Neural cell (in vitro differentiated cells): ENCODE data around the gene MED14. TPM values are rescaled to one million over a fixed set of nuclear protein-coding genes. Genes with fewer than 3 reads are reported as not detected.

Experiments
- H2AFZ ChIP-seq: fragments of 200-600, 300-800 bp; sonication (generic), shearing (Covaris generic); 2 replicates; pipeline ENCODE4 v1.6.0; 2014; ENCODE audit warnings: low read depth, mild to moderate bottlenecking, antibody characterized with exemption, low read length, moderate library complexity
- H3F3A ChIP-seq: fragments of 200-600 bp; shearing (Covaris generic); 2 replicates; pipeline ENCODE4 v1.6.1; 2016; ENCODE audit warnings: mild to moderate bottlenecking, moderate library complexity, mixed read lengths, antibody characterized with exemption, low read length; ENCODE audit not compliant: insufficient read depth, poor library complexity, severe bottlenecking
- H3K27ac ChIP-seq: fragments of 200-600, 300-800 bp; sonication (generic), shearing (Covaris generic); 2 replicates; pipeline ENCODE4 v1.5.1; 2014; ENCODE audit warnings: mild to moderate bottlenecking, low read length, moderate library complexity
- H3K27me3 ChIP-seq: fragments of 300-800, 200-600 bp; sonication (generic), shearing (Covaris generic); 2 replicates; pipeline ENCODE4 v1.6.0; 2014; ENCODE audit warnings: mild to moderate bottlenecking, low read depth, low read length, moderate library complexity; ENCODE audit not compliant: insufficient read depth
- H3K36me3 ChIP-seq: fragments of 300-800, 200-600 bp; sonication (generic), shearing (Covaris generic); 2 replicates; pipeline ENCODE4 v1.5.1; 2014; ENCODE audit warnings: mild to moderate bottlenecking, antibody characterized with exemption, low read length, moderate library complexity; ENCODE audit not compliant: insufficient read depth
- H3K4me2 ChIP-seq: fragments of 300-800, 200-600 bp; sonication (generic), shearing (Covaris generic); 2 replicates; pipeline ENCODE4 v1.6.0; 2014; ENCODE audit warnings: mild to moderate bottlenecking, low read length
- H3K4me3 ChIP-seq: fragments of 300-800, 200-600 bp; sonication (generic), shearing (Covaris generic); 2 replicates; pipeline ENCODE4 v1.5.1; 2014; ENCODE audit warnings: mild to moderate bottlenecking, low read length, moderate library complexity
- H3K79me2 ChIP-seq: fragments of 200-600 bp; shearing (Covaris generic); replicated peaks from 2 replicates; pipeline ENCODE4 v1.6.0; 2014; ENCODE audit warnings: mild to moderate bottlenecking, low read length, moderate library complexity; ENCODE audit not compliant: insufficient read depth
- H3K9ac ChIP-seq: fragments of 300-800, 200-600 bp; sonication (generic), shearing (Covaris generic); 2 replicates; pipeline ENCODE4 v1.6.1; 2016; ENCODE audit warnings: mild to moderate bottlenecking, low read length, mixed read lengths
- H3K9me2 ChIP-seq: fragments of 200-600 bp; shearing (Covaris generic); 2 replicates; pipeline ENCODE4 v1.6.1; 2016; ENCODE audit warnings: mild to moderate bottlenecking, low read length, mixed read lengths; ENCODE audit not compliant: insufficient read depth
- H3K9me3 ChIP-seq: fragments of 200-600, 300-800 bp; sonication (generic), shearing (Covaris generic); 2 replicates; pipeline ENCODE4 v1.6.1; 2016; ENCODE audit warnings: mild to moderate bottlenecking, mixed run types, low read length, moderate library complexity, mixed read lengths
- H4K20me1 ChIP-seq: fragments of 200-600 bp; shearing (Covaris generic); 2 replicates; pipeline ENCODE4 v1.6.1; 2016; ENCODE audit warnings: mild to moderate bottlenecking, mixed run types; ENCODE audit not compliant: insufficient read depth
- CTCF ChIP-seq: fragments of 450-650 bp; IDR thresholded peaks from 2 replicates; pipeline ENCODE4 v1.5.1; 2014; ENCODE audit warnings: antibody characterized with exemption, mild to moderate bottlenecking, moderate library complexity; ENCODE audit not compliant: poor library complexity, severe bottlenecking
- EP300 ChIP-seq: fragments of 450-650 bp; conservative IDR thresholded peaks from 2 replicates; pipeline ENCODE4 v1.6.1; 2014; ENCODE audit warnings: antibody characterized with exemption, mild to moderate bottlenecking, moderate library complexity; ENCODE audit not compliant: poor library complexity, severe bottlenecking
- EZH2 ChIP-seq: fragments of 200-600, 300-800 bp; shearing (Covaris generic), sonication (generic); IDR thresholded peaks from 2 replicates; pipeline ENCODE4 v1.6.1; 2014; ENCODE audit warnings: antibody characterized with exemption, low read length, borderline replicate concordance, mild to moderate bottlenecking; ENCODE audit not compliant: insufficient read depth, poor library complexity, severe bottlenecking
- MXI1 ChIP-seq: fragments of 450-650 bp; conservative IDR thresholded peaks from 2 replicates; pipeline ENCODE4 v1.6.1; 2014; ENCODE audit warnings: antibody characterized with exemption, mild to moderate bottlenecking; ENCODE audit not compliant: poor library complexity, severe bottlenecking
- POLR2AphosphoS5 ChIP-seq: IDR thresholded peaks from 2 replicates; pipeline ENCODE4 v1.6.1; 2012
- RAD21 ChIP-seq: fragments of 450-650 bp; conservative IDR thresholded peaks from 2 replicates; pipeline ENCODE4 v1.6.1; 2014; ENCODE audit warnings: antibody characterized with exemption, mild to moderate bottlenecking, moderate library complexity
- REST ChIP-seq: IDR thresholded peaks from 2 replicates; pipeline ENCODE4 v1.6.1; 2012; ENCODE audit warnings: borderline replicate concordance
- SMC3 ChIP-seq: fragments of 450-650 bp; conservative IDR thresholded peaks from 2 replicates; pipeline ENCODE4 v1.6.1; 2014; ENCODE audit warnings: antibody characterized with exemption, mild to moderate bottlenecking, moderate library complexity; ENCODE audit not compliant: poor library complexity
- TAF1 ChIP-seq: IDR thresholded peaks from 2 replicates; pipeline ENCODE4 v1.6.1; 2012; ENCODE audit warnings: low read depth
- polyA plus RNA-seq: library from polyadenylated mRNA; depleted of rRNA; stranded (reverse); fragments of >200 nt; gene quantifications from 2 replicates; pipeline ENCODE4 v1.2.3, GENCODE V29; 2014

Gene MED14
- polyA plus RNA-seq, 1 donor from 2014 or later, result 22.4 TPM

DNA sequence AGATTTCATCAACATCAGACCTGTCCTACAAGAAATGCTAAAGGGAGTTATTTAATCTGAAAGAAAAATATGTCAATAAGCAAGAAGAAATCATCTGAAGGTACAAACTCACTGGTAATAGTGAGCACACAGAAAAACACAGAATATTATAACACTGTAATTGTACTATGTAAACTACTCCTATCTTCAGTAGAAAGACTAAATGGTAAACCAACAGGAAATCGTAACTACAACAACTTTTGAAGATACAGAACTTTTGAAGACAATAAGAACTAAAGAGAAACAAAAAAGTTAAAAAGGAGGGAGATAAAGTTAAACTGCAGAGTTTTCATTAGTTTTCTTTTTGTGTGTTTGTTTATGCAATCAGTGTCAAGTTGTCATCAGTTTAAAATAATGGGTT is 12.4 kb downstream of the MED14 start:
- Histone ChIP-seq H3K79me2 (peaks cover 3% of the 10 kb centered on the region), H3K4me2 (no peak overlapping the region), H4K20me1 (no peaks in the 10 kb centered on the region), H3F3A (no peaks in the 10 kb centered on the region), H3K27me3 (no peaks in the 10 kb centered on the region), H3K36me3 (no peaks in the 10 kb centered on the region), H3K9ac (no peak overlapping the region), H3K4me3 (no peak overlapping the region), H3K9me2 (no peaks in the 10 kb centered on the region), H3K27ac (no peak overlapping the region), H3K9me3 (no peaks in the 10 kb centered on the region), H2AFZ (no peak overlapping the region)
- TF ChIP-seq EP300, result no peak
- TF ChIP-seq RAD21, result no peak
- no peak for TF ChIP-seq SMC3
- no peak for TF ChIP-seq TAF1
- no peak for TF ChIP-seq EZH2
- TF ChIP-seq MXI1, result no peak
- TF ChIP-seq CTCF, result no peak
- no peak for TF ChIP-seq POLR2AphosphoS5
- no peak for TF ChIP-seq REST

DNA sequence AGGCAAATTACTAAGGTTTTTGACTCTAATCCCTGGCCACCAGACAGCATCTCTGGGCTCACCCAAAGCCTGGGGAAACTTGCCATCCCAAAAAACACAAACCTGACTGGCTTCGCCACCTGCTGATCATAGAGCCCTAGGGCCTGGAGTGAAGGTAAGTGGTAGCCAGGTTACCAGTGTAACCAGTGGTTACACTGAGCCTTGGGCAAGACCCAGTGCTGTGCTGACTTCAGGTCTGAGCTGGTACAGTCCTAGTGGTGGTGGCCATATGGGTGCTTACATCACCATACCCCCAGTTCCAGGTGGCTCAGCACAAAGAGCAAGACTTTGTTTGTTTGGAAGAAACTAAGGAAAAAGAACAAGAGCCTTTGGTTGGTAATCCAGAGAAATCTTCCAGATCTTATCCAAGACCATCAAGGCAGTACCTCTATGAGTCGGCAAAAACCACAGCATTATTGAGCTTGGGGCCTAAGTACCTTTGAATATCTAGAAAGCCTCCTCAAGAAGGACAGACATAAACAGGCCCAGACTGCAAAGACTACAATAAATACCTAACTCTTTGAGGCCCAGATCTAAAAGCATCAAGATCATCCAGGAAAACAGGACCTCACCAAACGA is 13.7 kb downstream of the MED14 start:
- H3K27ac ChIP-seq, result no peak overlapping the region
- H3K4me3 ChIP-seq, result no peak overlapping the region
- no peaks in the 10 kb centered on the region for H4K20me1 ChIP-seq
- no peak for TF ChIP-seq TAF1
- TF ChIP-seq POLR2AphosphoS5, result no peak
- TF ChIP-seq REST, result no peak
- no peak for TF ChIP-seq SMC3
- TF ChIP-seq EZH2, result no peak
- no peak for TF ChIP-seq EP300
- TF ChIP-seq CTCF, result no peak
- TF ChIP-seq MXI1, result no peak
- no peak for TF ChIP-seq RAD21
- H3K9me3 ChIP-seq, result no peaks in the 10 kb centered on the region
- peaks cover 3% of the 10 kb centered on the region for H3K79me2 ChIP-seq
- H3K36me3 ChIP-seq, result no peaks in the 10 kb centered on the region
- H3F3A ChIP-seq, result no peaks in the 10 kb centered on the region
- H3K4me2 ChIP-seq, result no peak overlapping the region
- no peaks in the 10 kb centered on the region for H3K9me2 ChIP-seq
- no peak overlapping the region for H3K9ac ChIP-seq
- no peak overlapping the region for H2AFZ ChIP-seq
- no peaks in the 10 kb centered on the region for H3K27me3 ChIP-seq
